CD4-positive, CD25-positive, alpha-beta regulatory T cell (primary cell): ENCODE results near the gene CCL11. TPM values are rescaled to one million over a fixed set of nuclear protein-coding genes. Genes with fewer than 3 reads are reported as not detected.

Experiments
- ATAC-seq, 2 donors: fragments of 150-1000 bp; cut with Tn5 transposase; one replicate each; pipeline ENCODE4 v1.10.0; 2021; ENCODE audit warnings: low read depth in 2 of 2, moderate number of reproducible peaks in 2 of 2, moderate library complexity in 1 of 2
- DNase-seq, 3 donors: peaks; one replicate each; pipeline versions ENCODE4 v3.0.0 to v3.0.0-alpha.2; 2012 to 2022; ENCODE audit warnings: mixed read lengths in 1 of 3
- H3K27ac ChIP-seq: one replicate; pipeline ENCODE4 v1.7.0; 2013; ENCODE audit warnings: mild to moderate bottlenecking, low read length; ENCODE audit not compliant: insufficient read depth, poor library complexity, severe bottlenecking
- H3K27me3 ChIP-seq: one replicate; pipeline ENCODE4 v1.7.0; 2013; ENCODE audit warnings: low read length; ENCODE audit not compliant: control insufficient read depth, insufficient read depth
- H3K36me3 ChIP-seq: one replicate; pipeline ENCODE4 v1.7.0; 2013; ENCODE audit warnings: mild to moderate bottlenecking, low read length, moderate library complexity; ENCODE audit not compliant: control insufficient read depth, insufficient read depth
- H3K4me1 ChIP-seq: 2 replicates; pipeline ENCODE4 v1.7.0; 2013; ENCODE audit warnings: mild to moderate bottlenecking, low read length; ENCODE audit not compliant: insufficient read depth, control insufficient read depth, poor library complexity, severe bottlenecking
- H3K4me3 ChIP-seq: one replicate; pipeline ENCODE4 v1.7.0; 2013; ENCODE audit warnings: low read depth, mild to moderate bottlenecking, low read length, moderate library complexity
- H3K9me3 ChIP-seq, 2 experiments: 1 replicate in 1 of 2; 2 replicates in 1 of 2; pipeline ENCODE4 v1.7.0; 2013; ENCODE audit warnings: low read length in 2 of 2, mild to moderate bottlenecking in 1 of 2, moderate library complexity in 1 of 2; ENCODE audit not compliant: control insufficient read depth in 2 of 2
- H3K27ac Mint-ChIP-seq, 3 donors: one replicate each; pipeline ENCODE4 v1.8.0; 2020 to 2022; ENCODE audit warnings: mild to moderate bottlenecking in 3 of 3, mixed read lengths in 3 of 3, moderate library complexity in 2 of 3
- H3K27me3 Mint-ChIP-seq: one replicate; pipeline ENCODE4 v1.8.0; 2022; ENCODE audit warnings: mild to moderate bottlenecking, mixed read lengths
- H3K36me3 Mint-ChIP-seq: one replicate; pipeline ENCODE4 v1.8.0; 2020; ENCODE audit warnings: mixed read lengths
- H3K4me1 Mint-ChIP-seq, 4 donors: one replicate each; pipeline ENCODE4 v1.8.0; 2020 to 2022; ENCODE audit warnings: mixed read lengths in 4 of 4, mild to moderate bottlenecking in 1 of 4
- H3K4me3 Mint-ChIP-seq, 4 donors: one replicate each; pipeline ENCODE4 v1.8.0; 2020 to 2022; ENCODE audit warnings: mild to moderate bottlenecking in 4 of 4, mixed read lengths in 4 of 4, moderate library complexity in 3 of 4
- H3K9me3 Mint-ChIP-seq, 7 donors: one replicate each; pipeline ENCODE4 v1.8.0; 2020 to 2022; ENCODE audit warnings: mixed read lengths in 7 of 7, mild to moderate bottlenecking in 3 of 7, moderate library complexity in 2 of 7
- polyA plus RNA-seq, 4 donors: library from polyadenylated mRNA; unstranded; fragments of 300-500 nt; fragmentation: Illumina TruSeq; gene quantifications; one replicate each; pipeline ENCODE4 v1.2.3, GENCODE V29; 2021
- total RNA-seq: library from RNA; stranded (reverse); gene quantifications from one replicate; pipeline ENCODE4 v1.2.3, GENCODE V29; 2022

The CCL11 gene
- total and polyA plus RNA-seq, 5 donors from 2014 or later, result not detected

- Histone ChIP-seq H3K36me3 (no peaks in the 10 kb centered on the region), H3K9me3 (no peaks in the 10 kb centered on the region), H3K4me1 (no peaks in the 10 kb centered on the region), H3K4me3 (no peak overlapping the region), H3K27ac (no peak overlapping the region), H3K27me3 (peaks cover 1% of the 10 kb centered on the region)
- Mint-ChIP-seq H3K27me3 (peaks cover 10% of the 10 kb centered on the region), H3K36me3 (no peaks in the 10 kb centered on the region), H3K27ac (no peak overlapping the region), H3K9me3 (peaks cover 0 to 5% (median 0%) of the 10 kb centered on the region in 7 donors), H3K4me3 (no peak overlapping the region), H3K4me1 (no peaks in the 10 kb centered on the region)
- no peak for ATAC-seq
- no peak for DNase-seq
Measured at GRCh38 chr17:34290586-34290985, 5.0 kb downstream of the CCL11 start.

- Mint-ChIP-seq H3K36me3 (no peaks in the 10 kb centered on the region), H3K27me3 (peaks cover 10% of the 10 kb centered on the region), H3K4me1 (no peaks in the 10 kb centered on the region), H3K9me3 (peaks cover 0 to 5% (median 0%) of the 10 kb centered on the region in 7 donors), H3K27ac (no peak overlapping the region), H3K4me3 (no peak overlapping the region)
- ATAC-seq (no peak), DNase-seq (no peak)
- Histone ChIP-seq H3K36me3 (no peaks in the 10 kb centered on the region), H3K27me3 (peaks cover 1% of the 10 kb centered on the region), H3K4me1 (no peaks in the 10 kb centered on the region), H3K4me3 (no peak overlapping the region), H3K9me3 (no peaks in the 10 kb centered on the region), H3K27ac (no peak overlapping the region)
Measured at GRCh38 chr17:34291721-34292348, 6.3 kb downstream of the CCL11 start.

- Histone ChIP-seq H3K4me1 (no peaks in the 10 kb centered on the region), H3K9me3 (no peaks in the 10 kb centered on the region), H3K27ac (no peak overlapping the region), H3K4me3 (no peak overlapping the region), H3K36me3 (no peaks in the 10 kb centered on the region), H3K27me3 (peaks cover 7% of the 10 kb centered on the region)
- DNase-seq (no peak), ATAC-seq (no peak)
- no peaks in the 10 kb centered on the region for H3K4me1 Mint-ChIP-seq
- H3K9me3 Mint-ChIP-seq, result peaks cover 0 to 7% (median 0%) of the 10 kb centered on the region in 7 donors
- no peak overlapping the region for H3K4me3 Mint-ChIP-seq
- peaks cover 11% of the 10 kb centered on the region for H3K27me3 Mint-ChIP-seq
- no peaks in the 10 kb centered on the region for H3K36me3 Mint-ChIP-seq
- H3K27ac Mint-ChIP-seq, result no peak overlapping the region
Measured at GRCh38 chr17:34299027-34299426, 13.5 kb downstream of the CCL11 start.

- DNase-seq (no peak), ATAC-seq (no peak)
- H3K36me3 ChIP-seq, result no peaks in the 10 kb centered on the region
- H3K4me3 Mint-ChIP-seq, result no peak overlapping the region
- H3K36me3 Mint-ChIP-seq, result no peaks in the 10 kb centered on the region
- no peaks in the 10 kb centered on the region for H3K4me1 Mint-ChIP-seq
- H3K4me3 ChIP-seq, result no peak overlapping the region
- peaks cover 0 to 7% (median 0%) of the 10 kb centered on the region in 7 donors for H3K9me3 Mint-ChIP-seq
- no peaks in the 10 kb centered on the region for H3K9me3 ChIP-seq
- H3K27me3 Mint-ChIP-seq, result peaks cover 16% of the 10 kb centered on the region
- H3K27ac Mint-ChIP-seq, result no peak overlapping the region
- peaks cover 7% of the 10 kb centered on the region for H3K27me3 ChIP-seq
- no peaks in the 10 kb centered on the region for H3K4me1 ChIP-seq
- H3K27ac ChIP-seq, result no peak overlapping the region
Measured at GRCh38 chr17:34299956-34300577, 14.5 kb downstream of the CCL11 start.

- H3K27ac ChIP-seq, result no peak overlapping the region
- Mint-ChIP-seq H3K27me3 (peaks cover 16% of the 10 kb centered on the region), H3K27ac (no peak overlapping the region), H3K36me3 (no peaks in the 10 kb centered on the region), H3K4me1 (no peaks in the 10 kb centered on the region), H3K9me3 (peaks cover 0 to 7% (median 0%) of the 10 kb centered on the region in 7 donors), H3K4me3 (no peak overlapping the region)
- no peaks in the 10 kb centered on the region for H3K36me3 ChIP-seq
- no peaks in the 10 kb centered on the region for H3K9me3 ChIP-seq
- no peak overlapping the region for H3K4me3 ChIP-seq
- DNase-seq (no peak), ATAC-seq (no peak)
- H3K27me3 ChIP-seq, result peaks cover 7% of the 10 kb centered on the region
- no peaks in the 10 kb centered on the region for H3K4me1 ChIP-seq
Measured at GRCh38 chr17:34300652-34301370, 15.3 kb downstream of the CCL11 start.

GRCh38 chr17:34301986-34302385 lies 16.4 kb downstream of the CCL11 start:
- Histone ChIP-seq H3K36me3 (no peaks in the 10 kb centered on the region), H3K9me3 (no peaks in the 10 kb centered on the region), H3K4me1 (no peaks in the 10 kb centered on the region), H3K27me3 (peaks cover 7% of the 10 kb centered on the region), H3K27ac (no peak overlapping the region), H3K4me3 (no peak overlapping the region)
- H3K4me3 Mint-ChIP-seq, result no peak overlapping the region
- no peak for DNase-seq
- peaks cover 16% of the 10 kb centered on the region for H3K27me3 Mint-ChIP-seq
- no peaks in the 10 kb centered on the region for H3K36me3 Mint-ChIP-seq
- no peaks in the 10 kb centered on the region for H3K4me1 Mint-ChIP-seq
- H3K27ac Mint-ChIP-seq, result no peak overlapping the region
- H3K9me3 Mint-ChIP-seq, result peaks cover 0 to 7% (median 0%) of the 10 kb centered on the region in 7 donors
- ATAC-seq, result no peak

GRCh38 chr17:34302636-34303035 lies 17.1 kb downstream of the CCL11 start:
- Histone ChIP-seq H3K36me3 (no peaks in the 10 kb centered on the region), H3K4me1 (no peaks in the 10 kb centered on the region), H3K27ac (no peak overlapping the region), H3K9me3 (no peaks in the 10 kb centered on the region), H3K27me3 (peaks cover 7% of the 10 kb centered on the region), H3K4me3 (no peak overlapping the region)
- no peaks in the 10 kb centered on the region for H3K36me3 Mint-ChIP-seq
- DNase-seq, result no peak
- no peaks in the 10 kb centered on the region for H3K4me1 Mint-ChIP-seq
- ATAC-seq, result no peak
- peaks cover 20% of the 10 kb centered on the region for H3K27me3 Mint-ChIP-seq
- no peak overlapping the region for H3K4me3 Mint-ChIP-seq
- peaks cover 0 to 7% (median 0%) of the 10 kb centered on the region in 7 donors for H3K9me3 Mint-ChIP-seq
- H3K27ac Mint-ChIP-seq, result no peak overlapping the region
